MM.1S (cell line): ENCODE data around the gene PPAN.

Source experiments
- CTCF ChIP-seq: fragments of 300-600 bp; sonication (generic); IDR thresholded peaks from 2 replicates; pipeline ENCODE4 v1.5.1; 2016; ENCODE audit warnings: antibody characterized with exemption, low read length, mixed read lengths
- EZH2 ChIP-seq: fragments of 300-600 bp; sonication (generic); optimal IDR thresholded peaks from 2 replicates; pipeline ENCODE3; 2017; ENCODE audit warnings: low read depth, mild to moderate bottlenecking, antibody characterized with exemption, low read length, mixed read lengths

- TF ChIP-seq EZH2 (no peak), CTCF (no peak)
These were observed 20.2 kb upstream of the PPAN start, which contains the start of gene SHFL for GRCh38 chr19:10085641-10086590.
